Lower leg skin (tissue), 4 donors: ENCODE data around the gene DIS3L2. TPM values are rescaled to one million over a fixed set of nuclear protein-coding genes. Genes with fewer than 3 reads are reported as not detected.

Experiments used
- DNase-seq, 2 donors: peaks; one replicate each; pipeline ENCODE4 v3.0.0-alpha.2; 2019; ENCODE audit warnings: low spot score in 2 of 2
- H3K4me3 ChIP-seq: fragments of 200-600 bp; sonication (generic); 2 replicates; pipeline ENCODE4 v1.5.1; 2017; ENCODE audit warnings: mild to moderate bottlenecking, low read depth; ENCODE audit not compliant: poor library complexity, severe bottlenecking
- CTCF ChIP-seq, 3 donors: fragments of 450-650 bp; IDR thresholded peaks; one replicate each; pipeline ENCODE4 v1.5.1; 2016; ENCODE audit warnings: antibody characterized with exemption in 3 of 3, mild to moderate bottlenecking in 3 of 3, moderate library complexity in 2 of 3
- POLR2A ChIP-seq, 2 donors: fragments of 450-650 bp; IDR thresholded peaks; one replicate each; pipeline ENCODE4 v1.6.1; 2016 to 2017; ENCODE audit warnings: antibody characterized with exemption in 2 of 2, mild to moderate bottlenecking in 1 of 2, moderate library complexity in 1 of 2
- WGBS, 2 donors: methylation state at CpG; one replicate each; pipeline ENCODE4 v1.1.5; 2018; 5-methylcytosine and 5-hydroxymethylcytosine counted together
- intact Hi-C: fragments of 100-400 bp; cut with DNase I; formaldehyde crosslinking; loops from one replicate; pipeline ENCODE4 v1.15.0; 2023; ENCODE audit warnings: low total_unique reads
- total RNA-seq, 4 donors: library from RNA; depleted of rRNA; stranded (reverse); fragments of >200 nt; gene quantifications; one replicate each; pipeline ENCODE4 v1.1.0, GENCODE V29; 2016

Gene DIS3L2
- total RNA-seq, 4 donors from 2014 or later: 26.4 to 39.0 (median 34.4) TPM

DNA sequence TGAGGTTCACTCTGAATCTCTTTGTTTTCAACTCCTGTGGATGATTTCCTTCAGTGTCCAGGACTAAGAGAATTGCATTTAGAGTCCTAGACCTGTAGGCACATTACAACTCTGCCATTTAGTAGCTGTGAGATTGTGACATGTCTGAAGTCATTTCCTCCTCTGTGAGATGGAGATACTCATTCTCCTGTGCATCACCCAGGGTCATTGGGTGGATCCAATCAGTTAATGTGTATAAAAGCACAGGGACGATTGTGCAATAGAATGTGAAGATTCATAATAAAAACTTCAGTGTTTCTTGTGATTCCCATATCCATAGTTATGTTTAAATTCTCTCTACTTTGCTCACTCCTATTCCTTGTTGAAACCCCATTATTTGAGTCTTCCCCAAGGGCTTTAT, 113.6 kb downstream of the DIS3L2 start:
- TF ChIP-seq CTCF (IDR thresholded peaks at IDR 0.05) (no peak), POLR2A (IDR thresholded peaks at IDR 0.05) (no peak)
- 54 to 57% methylated on average over 1 of the region's 1 CpG for WGBS, 2 donors
- no peak for DNase-seq

GRCh38 chr2:232075859-232076258, 114.3 kb downstream of the DIS3L2 start:
- DNase-seq: no peak
- WGBS, 2 donors: 89 to 100% methylated on average over 1 of the region's 1 CpG
- no peak for TF ChIP-seq POLR2A (IDR thresholded peaks at IDR 0.05)
- TF ChIP-seq CTCF (IDR thresholded peaks at IDR 0.05): no peak
- H3K4me3 ChIP-seq: no peak overlapping the region
- intact Hi-C loops: no loop called here

More for the DNA sequence above, 113.6 kb downstream of the DIS3L2 start:
- intact Hi-C loops: no loop called here
- H3K4me3 ChIP-seq: no peak overlapping the region

DNA sequence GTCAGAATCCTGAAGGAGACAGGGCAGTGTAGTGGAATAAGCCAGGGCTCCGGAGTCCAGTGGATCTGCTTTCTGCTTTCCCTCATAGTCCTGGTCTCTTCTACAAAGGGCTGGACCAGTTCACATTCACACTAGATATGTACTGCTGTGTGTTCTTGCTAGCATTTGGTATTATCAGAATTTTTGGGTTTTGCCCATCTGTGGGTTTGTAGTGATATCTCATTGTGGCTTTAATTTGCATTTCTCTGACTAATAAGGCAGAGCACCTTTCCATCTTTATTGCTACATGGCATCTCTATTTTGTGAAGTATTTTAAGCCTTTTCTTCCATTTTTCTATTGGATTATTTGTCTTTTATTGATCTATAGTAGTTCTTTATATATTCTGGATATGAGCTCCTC, 114.8 kb downstream of the DIS3L2 start:
- H3K4me3 ChIP-seq: no peak overlapping the region
- 95 to 100% methylated on average over 1 of the region's 1 CpG for WGBS, 2 donors
- TF ChIP-seq CTCF (IDR thresholded peaks at IDR 0.05): no peak
- TF ChIP-seq POLR2A (IDR thresholded peaks at IDR 0.05): no peak
- intact Hi-C loops: no loop called here
- no peak for DNase-seq

GRCh38 chr2:232076736-232077135, 115.2 kb downstream of the DIS3L2 start:
- WGBS, 2 donors: 81% methylated on average over 3 of the region's 3 CpGs
- DNase-seq: no peak
- H3K4me3 ChIP-seq: no peak overlapping the region
- intact Hi-C loops: no loop called here
- TF ChIP-seq POLR2A (IDR thresholded peaks at IDR 0.05) (no peak), CTCF (IDR thresholded peaks at IDR 0.05) (no peak)

GRCh38 chr2:232085164-232085563, 123.7 kb downstream of the DIS3L2 start:
- TF ChIP-seq POLR2A (IDR thresholded peaks at IDR 0.05) (no peak), CTCF (IDR thresholded peaks at IDR 0.05) (no peak)
- WGBS, 2 donors: 49 to 68% methylated on average over 5 of the region's 5 CpGs
- intact Hi-C loops: no loop called here
- no peak for DNase-seq
- no peak overlapping the region for H3K4me3 ChIP-seq

- no peak for DNase-seq
- 94 to 95% methylated on average over 16 of the region's 16 CpGs for WGBS, 2 donors
- H3K4me3 ChIP-seq: no peak overlapping the region
- intact Hi-C loops: no loop called here
- no peak for TF ChIP-seq CTCF (IDR thresholded peaks at IDR 0.05)
- no peak for TF ChIP-seq POLR2A (IDR thresholded peaks at IDR 0.05)
Observed at GRCh38 chr2:232085826-232086425, 124.4 kb downstream of the DIS3L2 start.
